Activated CD4-positive, alpha-beta T cell treated with anti-CD3 and anti-CD28 coated beads, Interleukin-2, amount 10 ng/mL, durations not matched to agents 24 days and 14 days (primary cell): ENCODE measurements around the gene PIP5K1B. TPM values are rescaled to one million over a fixed set of nuclear protein-coding genes. Genes with fewer than 3 reads are reported as not detected.
A peak's percentile ranks its signal among the peaks of the same experiment; 100 is the strongest.

Experiments
- DNase-seq: peaks from one replicate; pipeline ENCODE4 v3.0.0; 2022
- H3K27ac Mint-ChIP-seq: one replicate; pipeline ENCODE4 v1.8.0; 2022; ENCODE audit warnings: mild to moderate bottlenecking, mixed read lengths
- H3K27me3 Mint-ChIP-seq: one replicate; pipeline ENCODE4 v1.8.0; 2022; ENCODE audit warnings: mixed read lengths
- H3K36me3 Mint-ChIP-seq: one replicate; pipeline ENCODE4 v1.8.0; 2022; ENCODE audit warnings: low read depth, mild to moderate bottlenecking, mixed read lengths
- H3K4me1 Mint-ChIP-seq: one replicate; pipeline ENCODE4 v1.8.0; 2021; ENCODE audit warnings: mixed read lengths
- H3K4me3 Mint-ChIP-seq: one replicate; pipeline ENCODE4 v1.8.0; 2022; ENCODE audit warnings: mild to moderate bottlenecking, moderate library complexity, mixed read lengths
- H3K9me3 Mint-ChIP-seq: one replicate; pipeline ENCODE4 v1.8.0; 2021; ENCODE audit warnings: mixed read lengths
- intact Hi-C: fragments of 100-400 bp; cut with micrococcal nuclease; formaldehyde crosslinking; loops from one replicate; pipeline ENCODE4 v1.15.1; 2023
- total RNA-seq: library from RNA; stranded (reverse); gene quantifications from 2 replicates; pipeline ENCODE4 v1.2.3, GENCODE V29; 2022

PIP5K1B gene
- total RNA-seq, 1 donor from 2014 or later = 58.8 TPM

GRCh38 chr9:68778635-68779034 lies 73.6 kb downstream of the PIP5K1B start:
- DNase-seq = no peak

GRCh38 chr9:68779558-68780379 lies 74.7 kb downstream of the PIP5K1B start:
- Mint-ChIP-seq H3K27me3 (peaks cover 4% of the 10 kb centered on the region), H3K4me3 (no peak overlapping the region), H3K27ac (no peak overlapping the region), H3K4me1 (peaks cover 10% of the 10 kb centered on the region), H3K36me3 (peaks cover 2% of the 10 kb centered on the region), H3K9me3 (no peaks in the 10 kb centered on the region)
- intact Hi-C loops = loop anchor here (1.0 to 5.0 kb wide), 8 partner anchors 14 to 248 kb away; no protein-coding TSS in a partner anchor
- DNase-seq = peak; percentile 98

More at GRCh38 chr9:68778635-68779034, 73.6 kb downstream of the PIP5K1B start:
- H3K27ac Mint-ChIP-seq = no peak overlapping the region
- no peaks in the 10 kb centered on the region for H3K9me3 Mint-ChIP-seq
- H3K27me3 Mint-ChIP-seq = peaks cover 4% of the 10 kb centered on the region
- no peak overlapping the region for H3K4me3 Mint-ChIP-seq
- intact Hi-C loops = loop anchor here (1.0 kb wide), 2 partner anchors 72 to 125 kb away; no protein-coding TSS in a partner anchor
- H3K36me3 Mint-ChIP-seq = peaks cover 2% of the 10 kb centered on the region
- H3K4me1 Mint-ChIP-seq = peaks cover 10% of the 10 kb centered on the region

GRCh38 chr9:68780380-68780712 lies 75.3 kb downstream of the PIP5K1B start:
- H3K27me3 Mint-ChIP-seq = peaks cover 2% of the 10 kb centered on the region

GRCh38 chr9:68780720-68781119 lies 75.7 kb downstream of the PIP5K1B start:
- Mint-ChIP-seq H3K4me3 (no peak overlapping the region), H3K4me1 (peaks cover 12% of the 10 kb centered on the region), H3K9me3 (no peaks in the 10 kb centered on the region), H3K36me3 (peaks cover 2% of the 10 kb centered on the region), H3K27me3 (peaks cover 2% of the 10 kb centered on the region), H3K27ac (no peak overlapping the region)
- intact Hi-C loops = loop anchor here (1.0 to 5.0 kb wide), 6 partner anchors 13 to 247 kb away; no protein-coding TSS in a partner anchor
- DNase-seq = peak; percentile 71

More at GRCh38 chr9:68780380-68780712, 75.3 kb downstream of the PIP5K1B start:
- DNase-seq = no peak
- intact Hi-C loops = loop anchor here (1.0 to 5.0 kb wide), 6 partner anchors 13 to 247 kb away; no protein-coding TSS in a partner anchor
- Mint-ChIP-seq H3K27ac (no peak overlapping the region), H3K4me1 (peaks cover 10% of the 10 kb centered on the region), H3K9me3 (no peaks in the 10 kb centered on the region), H3K36me3 (peaks cover 2% of the 10 kb centered on the region), H3K4me3 (no peak overlapping the region)

- peaks cover 12% of the 10 kb centered on the region for H3K4me1 Mint-ChIP-seq
Observed at GRCh38 chr9:68781928-68782327, 76.9 kb downstream of the PIP5K1B start.

GRCh38 chr9:68782546-68782945 lies 77.5 kb downstream of the PIP5K1B start:
- DNase-seq = no peak
- intact Hi-C loops = loop anchor here (5.0 kb wide), 3 partner anchors 110 to 245 kb away; no protein-coding TSS in a partner anchor
- Mint-ChIP-seq H3K27ac (no peak overlapping the region), H3K4me1 (peaks cover 8% of the 10 kb centered on the region), H3K27me3 (peaks cover 2% of the 10 kb centered on the region), H3K4me3 (no peak overlapping the region), H3K9me3 (no peaks in the 10 kb centered on the region), H3K36me3 (peaks cover 7% of the 10 kb centered on the region)

More at GRCh38 chr9:68781928-68782327, 76.9 kb downstream of the PIP5K1B start:
- H3K27ac Mint-ChIP-seq = no peak overlapping the region
- no peaks in the 10 kb centered on the region for H3K9me3 Mint-ChIP-seq
- H3K4me3 Mint-ChIP-seq = peak overlapping the region; percentile 61
- no peak for DNase-seq
- H3K36me3 Mint-ChIP-seq = peaks cover 4% of the 10 kb centered on the region
- intact Hi-C loops = loop anchor here (5.0 kb wide), 3 partner anchors 110 to 245 kb away; no protein-coding TSS in a partner anchor
- H3K27me3 Mint-ChIP-seq = peaks cover 2% of the 10 kb centered on the region

- Mint-ChIP-seq H3K27ac (no peak overlapping the region), H3K4me3 (no peak overlapping the region), H3K27me3 (no peaks in the 10 kb centered on the region), H3K36me3 (peaks cover 10% of the 10 kb centered on the region), H3K9me3 (no peaks in the 10 kb centered on the region), H3K4me1 (peaks cover 8% of the 10 kb centered on the region)
- no peak for DNase-seq
- intact Hi-C loops = no loop called here
Observed at GRCh38 chr9:68785965-68786364, 80.9 kb downstream of the PIP5K1B start.

- Mint-ChIP-seq H3K4me1 (no peaks in the 10 kb centered on the region), H3K4me3 (no peak overlapping the region), H3K27me3 (no peaks in the 10 kb centered on the region), H3K27ac (no peak overlapping the region), H3K36me3 (peaks cover 8% of the 10 kb centered on the region), H3K9me3 (no peaks in the 10 kb centered on the region)
- intact Hi-C loops = no loop called here
- DNase-seq = no peak
Observed at GRCh38 chr9:68791169-68791568, 86.1 kb downstream of the PIP5K1B start.

GRCh38 chr9:68793605-68794343 lies 88.7 kb downstream of the PIP5K1B start:
- peaks cover 7% of the 10 kb centered on the region for H3K4me1 Mint-ChIP-seq
- intact Hi-C loops = loop anchor here (1.0 kb wide), 1 partner anchor 13 kb away; a partner anchor contains a TSS
- H3K4me3 Mint-ChIP-seq = no peak overlapping the region
- no peak overlapping the region for H3K27ac Mint-ChIP-seq
- peaks cover 1% of the 10 kb centered on the region for H3K36me3 Mint-ChIP-seq
- H3K9me3 Mint-ChIP-seq = no peaks in the 10 kb centered on the region
- peak; percentile 65 for DNase-seq
- H3K27me3 Mint-ChIP-seq = peaks cover 1% of the 10 kb centered on the region

GRCh38 chr9:68794898-68795297 lies 89.9 kb downstream of the PIP5K1B start:
- Mint-ChIP-seq H3K9me3 (no peaks in the 10 kb centered on the region), H3K4me3 (no peak overlapping the region), H3K4me1 (peaks cover 8% of the 10 kb centered on the region), H3K27me3 (peaks cover 1% of the 10 kb centered on the region), H3K36me3 (peaks cover 2% of the 10 kb centered on the region), H3K27ac (no peak overlapping the region)
- no peak for DNase-seq
- intact Hi-C loops = no loop called here

GRCh38 chr9:68795411-68795810 lies 90.4 kb downstream of the PIP5K1B start:
- Mint-ChIP-seq H3K36me3 (peaks cover 2% of the 10 kb centered on the region), H3K4me3 (no peak overlapping the region), H3K27ac (no peak overlapping the region), H3K27me3 (peaks cover 1% of the 10 kb centered on the region), H3K9me3 (no peaks in the 10 kb centered on the region), H3K4me1 (peaks cover 8% of the 10 kb centered on the region)
- intact Hi-C loops = no loop called here
- no peak for DNase-seq

- Mint-ChIP-seq H3K36me3 (peaks cover 2% of the 10 kb centered on the region), H3K9me3 (no peaks in the 10 kb centered on the region), H3K4me1 (peaks cover 8% of the 10 kb centered on the region), H3K27me3 (peaks cover 1% of the 10 kb centered on the region), H3K4me3 (no peak overlapping the region), H3K27ac (no peak overlapping the region)
- no peak for DNase-seq
- intact Hi-C loops = no loop called here
Observed at GRCh38 chr9:68797116-68797515, 92.1 kb downstream of the PIP5K1B start.

GRCh38 chr9:68798423-68798822 lies 93.4 kb downstream of the PIP5K1B start:
- DNase-seq = no peak
- H3K4me3 Mint-ChIP-seq = no peak overlapping the region
- peaks cover 2% of the 10 kb centered on the region for H3K36me3 Mint-ChIP-seq
- intact Hi-C loops = no loop called here
- H3K27ac Mint-ChIP-seq = no peak overlapping the region
- peaks cover 1% of the 10 kb centered on the region for H3K27me3 Mint-ChIP-seq
- no peaks in the 10 kb centered on the region for H3K9me3 Mint-ChIP-seq
- peaks cover 8% of the 10 kb centered on the region for H3K4me1 Mint-ChIP-seq

GRCh38 chr9:68800836-68801235 lies 95.8 kb downstream of the PIP5K1B start:
- Mint-ChIP-seq H3K9me3 (no peaks in the 10 kb centered on the region), H3K27me3 (peaks cover 1% of the 10 kb centered on the region), H3K4me1 (peaks cover 8% of the 10 kb centered on the region), H3K36me3 (peaks cover 2% of the 10 kb centered on the region), H3K4me3 (no peak overlapping the region), H3K27ac (no peak overlapping the region)
- intact Hi-C loops = loop anchor here (5.0 to 10.0 kb wide), 3 partner anchors 91 to 224 kb away; partner anchors contain the start of gene PIP5K1B
- DNase-seq = no peak
